Right lobe of liver (tissue), 4 donors: ENCODE measurements around the gene C3orf22.

Experiments used
- CTCF ChIP-seq, 4 donors: fragments of 200-600 bp in 3 of 4; fragments of 450-650 bp in 1 of 4; IDR thresholded peaks; one replicate each; pipeline versions ENCODE4 v1.5.1 to v1.8.0; 2016 to 2022; ENCODE audit warnings: antibody characterized with exemption in 4 of 4, mild to moderate bottlenecking in 2 of 4
- POLR2A ChIP-seq: fragments of 450-650 bp; IDR thresholded peaks from one replicate; pipeline ENCODE4 v1.6.1; 2017; ENCODE audit warnings: antibody characterized with exemption, mild to moderate bottlenecking
- donor health status: DM: no; HTN: no; CAD: no.
- donor health status: DM: no; HTN: no; CAD: no.
- donor health status: DM: no; HTN: yes; CAD: no.

GRCh38 chr3:126521122-126521891 lies 37.4 kb downstream of the C3orf22 start:
- TF ChIP-seq CTCF (IDR thresholded peaks at IDR 0.05) (no peak), POLR2A (no peak)
